GM20000 (cell line): ENCODE results near the gene FMR1NB.

Experiments used
- DNase-seq: peaks from one replicate; pipeline ENCODE4 v3.0.0; 2012; ENCODE audit warnings: low spot score
- TF ChIP-seq, protein P1 (sequence below): IDR thresholded peaks from 2 replicates; pipeline ENCODE4 v1.5.1; 2012; ENCODE audit warnings: mild to moderate bottlenecking, control low read depth; ENCODE audit errors: extremely low read depth, missing control alignments

FMR1NB gene, protein sequence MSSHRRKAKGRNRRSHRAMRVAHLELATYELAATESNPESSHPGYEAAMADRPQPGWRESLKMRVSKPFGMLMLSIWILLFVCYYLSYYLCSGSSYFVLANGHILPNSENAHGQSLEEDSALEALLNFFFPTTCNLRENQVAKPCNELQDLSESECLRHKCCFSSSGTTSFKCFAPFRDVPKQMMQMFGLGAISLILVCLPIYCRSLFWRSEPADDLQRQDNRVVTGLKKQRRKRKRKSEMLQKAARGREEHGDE

DNA sequence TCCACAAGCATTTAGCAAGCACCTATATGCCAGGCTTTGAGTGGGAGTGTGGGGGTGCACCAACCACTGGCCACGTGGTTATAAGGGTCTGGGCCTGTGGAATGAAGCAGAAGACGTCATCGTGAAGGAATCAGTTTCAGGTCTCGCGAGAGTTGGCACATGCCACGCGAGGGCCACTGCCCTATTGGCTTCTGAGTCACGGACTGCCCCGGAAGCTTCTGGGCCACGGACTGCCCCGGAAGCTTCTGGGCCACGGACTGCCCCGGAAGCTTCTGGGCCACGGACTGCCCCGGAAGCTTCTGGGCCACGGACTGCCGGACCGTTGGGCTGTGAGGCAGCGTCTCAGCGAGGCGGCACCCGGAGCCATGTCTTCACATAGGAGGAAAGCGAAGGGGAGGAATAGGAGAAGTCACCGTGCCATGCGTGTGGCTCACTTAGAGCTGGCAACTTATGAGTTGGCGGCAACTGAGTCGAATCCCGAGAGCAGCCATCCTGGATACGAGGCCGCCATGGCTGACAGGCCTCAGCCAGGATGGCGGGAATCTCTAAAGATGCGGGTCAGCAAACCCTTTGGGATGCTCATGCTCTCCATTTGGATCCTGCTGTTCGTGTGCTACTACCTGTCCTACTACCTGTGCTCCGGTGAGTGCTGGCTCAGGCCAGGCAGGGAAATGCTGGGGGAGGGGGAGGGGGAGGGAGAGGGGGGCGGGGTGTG is at the start of gene FMR1NB:
Gene FMR1NB, plus strand, starts transcription at position 300 of the 715 bp plus-strand sequence. Its CDS starts 66 bp downstream, at position 366.
- TF ChIP-seq, protein P1, sequence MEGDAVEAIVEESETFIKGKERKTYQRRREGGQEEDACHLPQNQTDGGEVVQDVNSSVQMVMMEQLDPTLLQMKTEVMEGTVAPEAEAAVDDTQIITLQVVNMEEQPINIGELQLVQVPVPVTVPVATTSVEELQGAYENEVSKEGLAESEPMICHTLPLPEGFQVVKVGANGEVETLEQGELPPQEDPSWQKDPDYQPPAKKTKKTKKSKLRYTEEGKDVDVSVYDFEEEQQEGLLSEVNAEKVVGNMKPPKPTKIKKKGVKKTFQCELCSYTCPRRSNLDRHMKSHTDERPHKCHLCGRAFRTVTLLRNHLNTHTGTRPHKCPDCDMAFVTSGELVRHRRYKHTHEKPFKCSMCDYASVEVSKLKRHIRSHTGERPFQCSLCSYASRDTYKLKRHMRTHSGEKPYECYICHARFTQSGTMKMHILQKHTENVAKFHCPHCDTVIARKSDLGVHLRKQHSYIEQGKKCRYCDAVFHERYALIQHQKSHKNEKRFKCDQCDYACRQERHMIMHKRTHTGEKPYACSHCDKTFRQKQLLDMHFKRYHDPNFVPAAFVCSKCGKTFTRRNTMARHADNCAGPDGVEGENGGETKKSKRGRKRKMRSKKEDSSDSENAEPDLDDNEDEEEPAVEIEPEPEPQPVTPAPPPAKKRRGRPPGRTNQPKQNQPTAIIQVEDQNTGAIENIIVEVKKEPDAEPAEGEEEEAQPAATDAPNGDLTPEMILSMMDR = no peak

DNA sequence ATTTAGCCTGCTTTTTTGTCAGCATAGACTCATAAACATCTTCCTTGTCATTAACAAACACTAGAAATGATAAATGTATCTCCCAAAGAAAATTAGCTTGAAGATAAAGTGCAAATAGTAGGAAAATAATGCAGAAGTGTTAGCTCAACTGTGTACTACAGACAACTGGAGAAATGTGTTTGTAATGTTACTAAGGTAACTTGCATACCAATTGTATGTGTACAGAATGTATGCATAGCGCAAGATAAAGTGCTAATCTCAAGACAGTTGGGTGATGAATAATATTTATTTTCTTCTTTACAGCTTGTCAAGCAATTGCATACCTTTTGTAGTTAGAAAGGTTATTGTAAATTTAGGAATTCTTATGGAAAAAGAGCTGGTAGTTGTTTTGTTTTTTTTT is 47.3 kb upstream of the FMR1NB start:
- TF ChIP-seq, protein P1 = no peak
- DNase-seq = no peak

More for the DNA sequence above, at the start of gene FMR1NB:
- no peak for DNase-seq

DNA sequence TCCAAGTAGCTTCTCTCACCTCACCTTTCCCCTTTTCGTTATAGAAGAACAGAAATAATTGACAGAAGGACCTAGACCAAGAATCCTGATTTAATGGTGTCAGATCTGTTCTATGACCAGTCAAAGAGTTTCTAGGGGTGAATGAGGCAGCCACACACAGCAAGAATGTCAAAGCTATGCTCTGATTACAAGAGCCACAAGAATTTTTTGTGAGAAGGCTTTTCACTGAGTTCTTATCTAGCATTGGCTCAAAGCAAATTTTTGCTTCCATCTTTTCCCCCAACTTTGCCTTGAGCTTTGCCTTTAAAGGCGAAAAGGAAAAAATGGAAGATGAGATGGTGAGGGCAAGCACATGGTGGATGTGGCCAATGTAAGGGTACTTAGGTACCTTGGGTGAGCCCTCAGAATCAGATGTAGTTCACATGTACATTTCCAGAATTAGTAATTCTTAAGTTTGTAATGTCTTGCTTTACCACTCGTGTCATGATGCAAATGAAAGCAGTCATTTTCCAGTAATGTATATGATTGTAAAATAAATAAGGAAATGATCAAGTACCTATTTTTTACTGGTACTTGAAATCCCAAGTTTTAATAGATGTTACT is 45.9 kb upstream of the FMR1NB start:
- TF ChIP-seq, protein P1 = no peak
- DNase-seq = no peak

DNA sequence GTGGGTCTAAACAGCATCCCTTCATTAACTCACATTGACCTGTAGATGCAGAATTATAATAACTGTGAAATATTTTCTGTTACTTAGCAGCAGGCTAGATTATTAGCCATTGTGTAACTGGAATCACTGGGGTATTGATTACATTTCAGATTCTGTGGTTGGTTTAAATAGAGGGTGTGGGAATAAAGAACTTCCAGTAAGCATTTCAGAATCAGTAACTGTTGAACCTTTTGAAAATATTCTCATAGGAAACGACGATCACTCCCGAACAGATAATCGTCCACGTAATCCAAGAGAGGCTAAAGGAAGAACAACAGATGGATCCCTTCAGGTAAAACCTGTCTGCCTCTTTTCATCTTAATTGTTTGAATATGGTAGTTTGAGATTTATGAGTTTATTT is 35.9 kb upstream of the FMR1NB start:
- TF ChIP-seq, protein P1 = no peak
- no peak for DNase-seq

DNA sequence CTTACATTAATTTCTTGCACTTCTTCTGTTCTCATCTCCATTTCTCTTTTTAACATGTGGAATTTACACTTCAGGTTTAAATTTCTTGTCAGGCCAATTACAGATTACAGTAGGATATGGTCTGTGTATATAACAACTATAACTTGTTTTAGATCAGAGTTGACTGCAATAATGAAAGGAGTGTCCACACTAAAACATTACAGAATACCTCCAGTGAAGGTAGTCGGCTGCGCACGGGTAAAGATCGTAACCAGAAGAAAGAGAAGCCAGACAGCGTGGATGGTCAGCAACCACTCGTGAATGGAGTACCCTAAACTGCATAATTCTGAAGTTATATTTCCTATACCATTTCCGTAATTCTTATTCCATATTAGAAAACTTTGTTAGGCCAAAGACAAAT is 32.6 kb upstream of the FMR1NB start:
- DNase-seq = no peak
- TF ChIP-seq, protein P1 = no peak

DNA sequence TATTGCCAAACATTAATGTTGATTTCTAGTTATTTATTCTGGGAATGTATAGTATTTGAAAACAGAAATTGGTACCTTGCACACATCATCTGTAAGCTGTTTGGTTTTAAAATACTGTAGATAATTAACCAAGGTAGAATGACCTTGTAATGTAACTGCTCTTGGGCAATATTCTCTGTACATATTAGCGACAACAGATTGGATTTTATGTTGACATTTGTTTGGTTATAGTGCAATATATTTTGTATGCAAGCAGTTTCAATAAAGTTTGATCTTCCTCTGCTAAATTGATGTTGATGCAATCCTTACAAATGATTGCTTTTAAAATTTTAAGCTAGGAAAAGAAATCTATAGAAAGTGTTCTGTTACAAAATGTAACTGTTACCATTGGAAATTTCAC is 30.8 kb upstream of the FMR1NB start:
- TF ChIP-seq, protein P1 = no peak
- DNase-seq = no peak

DNA sequence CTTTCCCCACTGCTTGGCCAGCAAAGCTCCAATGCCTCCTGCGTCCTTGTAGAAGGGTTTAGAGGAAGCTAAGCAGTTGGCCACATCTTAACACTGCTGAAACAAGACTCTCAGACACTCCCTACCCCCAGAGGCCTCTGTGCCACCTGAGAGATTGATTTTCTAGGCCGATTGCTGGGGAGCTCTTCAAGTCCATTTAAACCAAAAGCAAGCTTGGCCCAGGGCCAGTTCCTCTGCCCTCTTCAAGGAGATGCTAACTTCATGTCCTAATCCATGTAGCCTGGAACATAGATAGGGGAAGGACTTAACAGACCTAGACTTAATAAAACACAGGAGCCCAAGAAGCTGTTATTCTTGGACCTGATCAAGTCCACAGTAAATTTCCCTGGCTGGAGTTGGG is 27.2 kb upstream of the FMR1NB start:
- TF ChIP-seq, protein P1 = no peak
- DNase-seq = no peak
